GM23338 (cell line): ENCODE data around the gene ANKRD13B. TPM values are rescaled to one million over a fixed set of nuclear protein-coding genes. Genes with fewer than 3 reads are reported as not detected.

Experiments used
- ATAC-seq: fragments of 200-7000 bp; cut with Tn5 transposase; 3 replicates; pipeline ENCODE4 v1.9.1; 2020
- DNase-seq: peaks from one replicate; pipeline ENCODE4 v3.0.0-alpha.2; 2015; ENCODE audit warnings: low spot score
- H2AFZ ChIP-seq: fragments of 200-600 bp; sonication (generic); 2 replicates; pipeline ENCODE4 v1.8.0; 2016; ENCODE audit warnings: antibody characterized with exemption, mild to moderate bottlenecking, moderate library complexity
- H3F3A ChIP-seq: fragments of 200-600 bp; sonication (generic); replicated peaks from 2 replicates; pipeline ENCODE4 v1.8.0; 2017; ENCODE audit warnings: antibody characterized with exemption, mixed run types, low read depth
- H3K27ac ChIP-seq: fragments of 200-600 bp; sonication (generic); 2 replicates; pipeline ENCODE4 v1.6.1; 2016; ENCODE audit warnings: low read depth
- H3K27me3 ChIP-seq: fragments of 200-600 bp; sonication (generic); 2 replicates; pipeline ENCODE4 v1.8.0; 2016; ENCODE audit warnings: mild to moderate bottlenecking, mixed run types, moderate library complexity; ENCODE audit not compliant: insufficient read depth
- H3K36me3 ChIP-seq: fragments of 200-600 bp; sonication (generic); 2 replicates; pipeline ENCODE4 v1.8.0; 2016; ENCODE audit warnings: mild to moderate bottlenecking; ENCODE audit not compliant: insufficient read depth
- H3K4me1 ChIP-seq: fragments of 200-600 bp; sonication (generic); 2 replicates; pipeline ENCODE4 v1.8.0; 2016; ENCODE audit warnings: mild to moderate bottlenecking, moderate library complexity; ENCODE audit not compliant: insufficient read depth
- H3K4me2 ChIP-seq: fragments of 200-600 bp; sonication (generic); 2 replicates; pipeline ENCODE4 v1.7.1; 2017; ENCODE audit warnings: mixed run types
- H3K4me3 ChIP-seq: fragments of 200-600 bp; sonication (generic); 2 replicates; pipeline ENCODE4 v1.6.1; 2016; ENCODE audit warnings: mixed run types
- H3K79me2 ChIP-seq: fragments of 200-600 bp; sonication (generic); replicated peaks from 2 replicates; pipeline ENCODE4 v1.8.0; 2017; ENCODE audit warnings: mild to moderate bottlenecking; ENCODE audit not compliant: insufficient read depth
- H3K9me2 ChIP-seq: fragments of 200-600 bp; sonication (generic); 2 replicates; pipeline ENCODE4 v1.8.0; 2017; ENCODE audit not compliant: insufficient read depth
- H4K20me1 ChIP-seq: fragments of 200-600 bp; sonication (generic); replicated peaks from 2 replicates; pipeline ENCODE4 v1.8.0; 2017; ENCODE audit warnings: mild to moderate bottlenecking; ENCODE audit not compliant: insufficient read depth
- H3K27ac Mint-ChIP-seq: 2 replicates; pipeline ENCODE4 v1.8.0; 2020; ENCODE audit warnings: inconsistent platforms, mild to moderate bottlenecking, moderate library complexity, mixed read lengths
- H3K27me3 Mint-ChIP-seq: 3 replicates; pipeline ENCODE4 v1.8.0; 2022; ENCODE audit warnings: low read depth, mild to moderate bottlenecking, moderate library complexity, mixed read lengths, inconsistent platforms; ENCODE audit not compliant: insufficient read depth, poor library complexity
- H3K36me3 Mint-ChIP-seq: 3 replicates; pipeline ENCODE4 v1.8.0; 2021; ENCODE audit warnings: low read depth, mild to moderate bottlenecking, inconsistent platforms, moderate library complexity, mixed read lengths
- H3K4me1 Mint-ChIP-seq: 3 replicates; pipeline ENCODE4 v1.8.0; 2020; ENCODE audit warnings: mild to moderate bottlenecking, inconsistent platforms, mixed read lengths
- H3K4me3 Mint-ChIP-seq: 3 replicates; pipeline ENCODE4 v1.8.0; 2021; ENCODE audit warnings: moderate library complexity, mild to moderate bottlenecking, inconsistent platforms, mixed read lengths
- H3K9me3 Mint-ChIP-seq: 3 replicates; pipeline ENCODE4 v1.8.0; 2020; ENCODE audit warnings: moderate library complexity, mild to moderate bottlenecking, inconsistent platforms, mixed read lengths
- CREB1 ChIP-seq: fragments of 250-450 bp; sonication (Bioruptor Pico); IDR thresholded peaks from 2 replicates; pipeline ENCODE4 v1.5.0; 2020; ENCODE audit warnings: low read depth, mild to moderate bottlenecking, moderate library complexity
- EZH2phosphoT487 ChIP-seq: fragments of 200-600 bp; sonication (generic); IDR thresholded peaks from one replicate; pipeline ENCODE4 v1.8.1; 2018; ENCODE audit warnings: antibody characterized with exemption; ENCODE audit not compliant: unreplicated experiment
- JUNB ChIP-seq: IDR thresholded peaks from one replicate; pipeline ENCODE4 v1.6.1; 2016; ENCODE audit warnings: antibody characterized with exemption; ENCODE audit not compliant: unreplicated experiment
- NANOG ChIP-seq: IDR thresholded peaks from 2 replicates; pipeline ENCODE4 v1.6.1; 2016; ENCODE audit warnings: antibody characterized with exemption, borderline replicate concordance
- POLR2AphosphoS5 ChIP-seq: IDR thresholded peaks from 2 replicates; pipeline ENCODE4 v1.6.1; 2016; ENCODE audit warnings: antibody characterized with exemption, low read depth
- STAT1 ChIP-seq: IDR thresholded peaks from one replicate; pipeline ENCODE4 v1.6.1; 2016; ENCODE audit warnings: antibody characterized with exemption; ENCODE audit not compliant: unreplicated experiment
- ZNF114 ChIP-seq: fragments of 250-450 bp; sonication (Bioruptor Pico); IDR thresholded peaks from 2 replicates; pipeline ENCODE4 v1.5.0; 2020; ENCODE audit warnings: mild to moderate bottlenecking, moderate library complexity
- ZNF331 ChIP-seq: fragments of 250-450 bp; sonication (Bioruptor Pico); IDR thresholded peaks from 2 replicates; pipeline ENCODE4 v1.5.0; 2020; ENCODE audit warnings: low read depth, mild to moderate bottlenecking, moderate library complexity
- polyA plus RNA-seq: library from polyadenylated mRNA; unstranded; fragments of >200 nt; fragmentation: Nextera tagmentation; extraction: Ambion mirVana; gene quantifications from 2 replicates; pipeline ENCODE4 v1.2.1, GENCODE V29; 2016
- total RNA-seq: library from RNA; depleted of rRNA; stranded (reverse); fragments of >200 nt; shearing (Covaris generic); gene quantifications from 2 replicates; pipeline ENCODE4 v1.2.3, GENCODE V29; 2014
- TF ChIP-seq, protein P1 (sequence below), 2 experiments: fragments of 200-600 bp in 1 of 2; sonication (generic) in 1 of 2; conservative IDR thresholded peaks; 2 replicates each; pipeline versions ENCODE4 v1.5.1 to v1.6.1; 2016 to 2017; ENCODE audit warnings: antibody characterized with exemption in 2 of 2, low read depth in 2 of 2, mild to moderate bottlenecking in 2 of 2, moderate library complexity in 1 of 2
- TF ChIP-seq, protein P2 (sequence below): IDR thresholded peaks from one replicate; pipeline ENCODE4 v1.6.1; 2018; ENCODE audit warnings: antibody characterized with exemption; ENCODE audit not compliant: unreplicated experiment
- TF ChIP-seq, protein P3 (sequence below): IDR thresholded peaks from 2 replicates; pipeline ENCODE4 v1.6.1; 2016; ENCODE audit warnings: antibody characterized with exemption

Gene ANKRD13B
- total and polyA plus RNA-seq, 2 experiments from 2014 or later: 8.2 to 57.4 TPM

DNA sequence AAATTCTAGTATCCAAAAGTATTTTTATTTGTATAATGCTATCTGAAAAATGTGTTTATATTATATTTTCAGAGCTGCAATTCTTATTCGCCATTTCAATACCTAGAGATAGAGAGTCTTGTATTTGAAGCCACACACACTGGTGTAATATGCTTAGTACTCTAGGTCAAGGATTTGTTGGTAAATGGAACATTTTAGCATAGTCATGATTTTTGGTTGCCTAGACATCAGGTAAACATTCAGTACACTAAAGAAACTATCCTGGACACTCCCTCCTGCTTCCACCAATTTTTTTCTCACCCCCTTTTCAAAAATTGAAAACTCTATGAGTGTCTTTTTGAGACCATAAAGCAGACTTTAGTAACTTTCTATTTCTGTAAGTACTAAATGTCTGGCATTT, 46.8 kb upstream of the ANKRD13B start (continued):
- TF ChIP-seq, protein P1, sequence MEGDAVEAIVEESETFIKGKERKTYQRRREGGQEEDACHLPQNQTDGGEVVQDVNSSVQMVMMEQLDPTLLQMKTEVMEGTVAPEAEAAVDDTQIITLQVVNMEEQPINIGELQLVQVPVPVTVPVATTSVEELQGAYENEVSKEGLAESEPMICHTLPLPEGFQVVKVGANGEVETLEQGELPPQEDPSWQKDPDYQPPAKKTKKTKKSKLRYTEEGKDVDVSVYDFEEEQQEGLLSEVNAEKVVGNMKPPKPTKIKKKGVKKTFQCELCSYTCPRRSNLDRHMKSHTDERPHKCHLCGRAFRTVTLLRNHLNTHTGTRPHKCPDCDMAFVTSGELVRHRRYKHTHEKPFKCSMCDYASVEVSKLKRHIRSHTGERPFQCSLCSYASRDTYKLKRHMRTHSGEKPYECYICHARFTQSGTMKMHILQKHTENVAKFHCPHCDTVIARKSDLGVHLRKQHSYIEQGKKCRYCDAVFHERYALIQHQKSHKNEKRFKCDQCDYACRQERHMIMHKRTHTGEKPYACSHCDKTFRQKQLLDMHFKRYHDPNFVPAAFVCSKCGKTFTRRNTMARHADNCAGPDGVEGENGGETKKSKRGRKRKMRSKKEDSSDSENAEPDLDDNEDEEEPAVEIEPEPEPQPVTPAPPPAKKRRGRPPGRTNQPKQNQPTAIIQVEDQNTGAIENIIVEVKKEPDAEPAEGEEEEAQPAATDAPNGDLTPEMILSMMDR (conservative IDR thresholded peaks at IDR 0.05; ENCODE audit: low read depth in 2 of 2): no peak

DNA sequence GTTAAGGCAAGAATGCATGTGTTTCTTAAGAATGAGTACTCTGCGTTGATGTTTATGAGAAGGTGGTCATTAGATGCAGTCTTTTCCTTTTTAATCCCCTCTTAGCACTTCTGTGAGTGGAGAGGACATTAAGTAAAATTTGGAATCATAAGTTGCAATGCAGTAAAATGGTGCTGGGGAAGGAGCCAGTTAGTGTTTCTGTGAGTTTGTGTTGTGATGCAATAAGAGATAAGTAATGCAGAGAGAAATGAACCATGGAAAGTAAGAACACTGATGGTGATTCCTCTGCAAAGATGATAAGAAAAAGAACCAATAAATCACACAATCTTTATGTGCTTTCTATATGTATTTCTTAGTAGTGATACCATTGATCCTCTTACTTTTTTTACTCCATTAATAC, 46.1 kb upstream of the ANKRD13B start:
- Histone ChIP-seq H3K79me2 (no peaks in the 10 kb centered on the region), H3K4me2 (no peak overlapping the region), H3K9me2 (no peaks in the 10 kb centered on the region), H3K4me3 (no peak overlapping the region), H3K4me1 (peaks cover 19% of the 10 kb centered on the region), H3K27ac (peak overlapping the region; percentile 60; the same call in 1 of the 2 replicates), H2AFZ (no peak overlapping the region), H4K20me1 (no peaks in the 10 kb centered on the region), H3K27me3 (no peaks in the 10 kb centered on the region), H3F3A (no peaks in the 10 kb centered on the region), H3K36me3 (peaks cover 14% of the 10 kb centered on the region; the same call in 1 of the 2 replicates)
- H3K36me3 Mint-ChIP-seq: peaks cover 14% of the 10 kb centered on the region
- DNase-seq (no peak), ATAC-seq (no peak)
- peaks cover 13% of the 10 kb centered on the region; the same call in 2 of the 3 replicates for H3K4me1 Mint-ChIP-seq
- H3K4me3 Mint-ChIP-seq: no peak overlapping the region
- H3K27ac Mint-ChIP-seq: peak overlapping the region; percentile 67
- H3K9me3 Mint-ChIP-seq: no peaks in the 10 kb centered on the region
- peaks cover 1% of the 10 kb centered on the region for H3K27me3 Mint-ChIP-seq
- TF ChIP-seq ZNF331: no peak

DNA sequence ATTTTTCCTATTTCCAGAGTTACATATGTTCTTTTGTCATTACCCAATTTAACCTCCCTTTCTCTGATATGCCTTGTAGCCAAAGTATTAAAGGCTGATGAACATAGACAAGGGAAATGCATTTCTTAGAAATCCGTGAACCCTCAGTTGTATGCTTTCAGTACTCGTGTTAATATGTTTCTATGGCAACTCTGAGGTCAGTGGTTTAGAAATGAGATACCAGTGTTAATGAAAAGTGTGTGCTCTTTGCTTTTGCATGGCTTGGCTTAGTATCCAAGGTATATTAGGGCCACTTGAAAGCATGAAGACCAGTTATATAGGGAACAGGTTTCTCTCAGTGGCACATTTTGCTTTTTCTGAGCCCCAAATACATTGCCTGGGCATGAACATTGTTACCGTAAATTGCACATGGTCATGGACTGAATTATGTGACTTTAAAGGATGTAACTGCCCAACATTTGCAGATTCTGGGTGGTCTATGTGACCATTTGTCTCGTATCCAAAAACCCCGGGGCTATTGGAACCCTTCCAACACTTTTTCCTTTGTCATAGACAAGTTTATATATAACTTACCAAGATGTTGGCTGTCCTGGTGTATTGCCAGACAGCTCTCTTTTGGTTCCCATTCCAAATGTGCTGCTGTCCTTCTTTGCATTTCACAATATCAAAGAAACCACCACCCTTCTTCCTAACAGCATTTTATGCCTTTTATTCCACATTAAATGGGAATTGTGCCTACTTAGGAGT, 43.6 kb upstream of the ANKRD13B start:
- no peak overlapping the region for H3K27ac ChIP-seq
- H3K36me3 ChIP-seq: no peaks in the 10 kb centered on the region
- H3K79me2 ChIP-seq: no peaks in the 10 kb centered on the region
- H3K27me3 ChIP-seq: no peaks in the 10 kb centered on the region
- TF ChIP-seq CREB1 (CRISPR knock-in tag) (no peak), ZNF114 (no peak), JUNB (no peak), EZH2phosphoT487 (no peak), STAT1 (no peak), NANOG (no peak), ZNF331 (no peak), POLR2AphosphoS5 (no peak)
- TF ChIP-seq, protein P2, sequence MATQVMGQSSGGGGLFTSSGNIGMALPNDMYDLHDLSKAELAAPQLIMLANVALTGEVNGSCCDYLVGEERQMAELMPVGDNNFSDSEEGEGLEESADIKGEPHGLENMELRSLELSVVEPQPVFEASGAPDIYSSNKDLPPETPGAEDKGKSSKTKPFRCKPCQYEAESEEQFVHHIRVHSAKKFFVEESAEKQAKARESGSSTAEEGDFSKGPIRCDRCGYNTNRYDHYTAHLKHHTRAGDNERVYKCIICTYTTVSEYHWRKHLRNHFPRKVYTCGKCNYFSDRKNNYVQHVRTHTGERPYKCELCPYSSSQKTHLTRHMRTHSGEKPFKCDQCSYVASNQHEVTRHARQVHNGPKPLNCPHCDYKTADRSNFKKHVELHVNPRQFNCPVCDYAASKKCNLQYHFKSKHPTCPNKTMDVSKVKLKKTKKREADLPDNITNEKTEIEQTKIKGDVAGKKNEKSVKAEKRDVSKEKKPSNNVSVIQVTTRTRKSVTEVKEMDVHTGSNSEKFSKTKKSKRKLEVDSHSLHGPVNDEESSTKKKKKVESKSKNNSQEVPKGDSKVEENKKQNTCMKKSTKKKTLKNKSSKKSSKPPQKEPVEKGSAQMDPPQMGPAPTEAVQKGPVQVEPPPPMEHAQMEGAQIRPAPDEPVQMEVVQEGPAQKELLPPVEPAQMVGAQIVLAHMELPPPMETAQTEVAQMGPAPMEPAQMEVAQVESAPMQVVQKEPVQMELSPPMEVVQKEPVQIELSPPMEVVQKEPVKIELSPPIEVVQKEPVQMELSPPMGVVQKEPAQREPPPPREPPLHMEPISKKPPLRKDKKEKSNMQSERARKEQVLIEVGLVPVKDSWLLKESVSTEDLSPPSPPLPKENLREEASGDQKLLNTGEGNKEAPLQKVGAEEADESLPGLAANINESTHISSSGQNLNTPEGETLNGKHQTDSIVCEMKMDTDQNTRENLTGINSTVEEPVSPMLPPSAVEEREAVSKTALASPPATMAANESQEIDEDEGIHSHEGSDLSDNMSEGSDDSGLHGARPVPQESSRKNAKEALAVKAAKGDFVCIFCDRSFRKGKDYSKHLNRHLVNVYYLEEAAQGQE: no peak
- TF ChIP-seq, protein P3, sequence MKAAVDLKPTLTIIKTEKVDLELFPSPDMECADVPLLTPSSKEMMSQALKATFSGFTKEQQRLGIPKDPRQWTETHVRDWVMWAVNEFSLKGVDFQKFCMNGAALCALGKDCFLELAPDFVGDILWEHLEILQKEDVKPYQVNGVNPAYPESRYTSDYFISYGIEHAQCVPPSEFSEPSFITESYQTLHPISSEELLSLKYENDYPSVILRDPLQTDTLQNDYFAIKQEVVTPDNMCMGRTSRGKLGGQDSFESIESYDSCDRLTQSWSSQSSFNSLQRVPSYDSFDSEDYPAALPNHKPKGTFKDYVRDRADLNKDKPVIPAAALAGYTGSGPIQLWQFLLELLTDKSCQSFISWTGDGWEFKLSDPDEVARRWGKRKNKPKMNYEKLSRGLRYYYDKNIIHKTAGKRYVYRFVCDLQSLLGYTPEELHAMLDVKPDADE: no peak
- 0 out of 2 replicates have a peak, but pooled peaks cover 3% of the 10 kb centered on the region for H3F3A ChIP-seq
- H2AFZ ChIP-seq: no peak overlapping the region
- DNase-seq (no peak), ATAC-seq (no peak)
- no peaks in the 10 kb centered on the region for H3K9me3 Mint-ChIP-seq
- H3K4me2 ChIP-seq: 0 out of 2 replicates have a peak overlapping the region, but pooled peaks have one; percentile 28
- peaks cover 1% of the 10 kb centered on the region for H3K27me3 Mint-ChIP-seq
- no peak overlapping the region for H3K4me3 ChIP-seq
- peaks cover 19% of the 10 kb centered on the region for H3K4me1 ChIP-seq
- H3K27ac Mint-ChIP-seq: no peak overlapping the region; the same call in 1 of the 2 replicates
- H3K36me3 Mint-ChIP-seq: no peaks in the 10 kb centered on the region
- H3K4me1 Mint-ChIP-seq: peaks cover 13% of the 10 kb centered on the region; the same call in 2 of the 3 replicates
- H4K20me1 ChIP-seq: no peaks in the 10 kb centered on the region
- no peak overlapping the region for H3K4me3 Mint-ChIP-seq
- H3K9me2 ChIP-seq: no peaks in the 10 kb centered on the region
